Cardiac fibroblast (primary cell): ENCODE data around the gene UBR3.
A peak's percentile ranks its signal among the peaks of the same experiment; 100 is the strongest.
"Not testable (repeated sequence)": the region's sequence is repeated elsewhere in the genome, so short reads cannot be mapped to it uniquely, and the experiment has no call there.

Experiments used
- DNase-seq, 2 donors: peaks; one replicate each; pipeline versions ENCODE4 v3.0.0 to v3.0.0-alpha.2; 2010; ENCODE audit warnings: low read depth in 2 of 2
- H3K4me3 ChIP-seq, 2 donors: replicated peaks in 1 of 2; 1 replicate in 1 of 2; 2 replicates in 1 of 2; pipeline ENCODE4 v1.5.1; 2011; ENCODE audit warnings: low read depth in 2 of 2, low read length in 2 of 2, mild to moderate bottlenecking in 2 of 2, moderate library complexity in 1 of 2
- CTCF ChIP-seq: IDR thresholded peaks from one replicate; pipeline ENCODE4 v1.5.1; 2011; ENCODE audit warnings: low read depth, mild to moderate bottlenecking, low read length, inconsistent platforms

Gene UBR3

GRCh38 chr2:170123593-170123992 is 296.3 kb downstream of the UBR3 start:
- peak in 1 of 2 donors; percentile 44 for DNase-seq
- TF ChIP-seq CTCF = no peak

GRCh38 chr2:170126138-170126728 is 299.0 kb downstream of the UBR3 start:
- H3K4me3 ChIP-seq = not testable (repeated sequence)

More at GRCh38 chr2:170123593-170123992, 296.3 kb downstream of the UBR3 start:
- H3K4me3 ChIP-seq = no peak overlapping the region

More at GRCh38 chr2:170126138-170126728, 299.0 kb downstream of the UBR3 start:
- not testable (repeated sequence) for DNase-seq
